Mucosa of gallbladder (tissue), 1 donor: ENCODE data around the gene FXYD6. TPM values are rescaled to one million over a fixed set of nuclear protein-coding genes. Genes with fewer than 3 reads are reported as not detected.
"Not testable (repeated sequence)": the region's sequence is repeated elsewhere in the genome, so short reads cannot be mapped to it uniquely, and the experiment has no call there.

Experiments used
- DNase-seq: peaks from one replicate; pipeline ENCODE4 v3.0.0-alpha.2; 2020; ENCODE audit warnings: low spot score
- total RNA-seq: library from RNA; stranded (reverse); gene quantifications from one replicate; pipeline ENCODE4 v1.2.1, GENCODE V29; 2021
- donor health status: DM: no; HTN: no; CAD: no.

The FXYD6 gene
- 185 TPM for total RNA-seq

DNA sequence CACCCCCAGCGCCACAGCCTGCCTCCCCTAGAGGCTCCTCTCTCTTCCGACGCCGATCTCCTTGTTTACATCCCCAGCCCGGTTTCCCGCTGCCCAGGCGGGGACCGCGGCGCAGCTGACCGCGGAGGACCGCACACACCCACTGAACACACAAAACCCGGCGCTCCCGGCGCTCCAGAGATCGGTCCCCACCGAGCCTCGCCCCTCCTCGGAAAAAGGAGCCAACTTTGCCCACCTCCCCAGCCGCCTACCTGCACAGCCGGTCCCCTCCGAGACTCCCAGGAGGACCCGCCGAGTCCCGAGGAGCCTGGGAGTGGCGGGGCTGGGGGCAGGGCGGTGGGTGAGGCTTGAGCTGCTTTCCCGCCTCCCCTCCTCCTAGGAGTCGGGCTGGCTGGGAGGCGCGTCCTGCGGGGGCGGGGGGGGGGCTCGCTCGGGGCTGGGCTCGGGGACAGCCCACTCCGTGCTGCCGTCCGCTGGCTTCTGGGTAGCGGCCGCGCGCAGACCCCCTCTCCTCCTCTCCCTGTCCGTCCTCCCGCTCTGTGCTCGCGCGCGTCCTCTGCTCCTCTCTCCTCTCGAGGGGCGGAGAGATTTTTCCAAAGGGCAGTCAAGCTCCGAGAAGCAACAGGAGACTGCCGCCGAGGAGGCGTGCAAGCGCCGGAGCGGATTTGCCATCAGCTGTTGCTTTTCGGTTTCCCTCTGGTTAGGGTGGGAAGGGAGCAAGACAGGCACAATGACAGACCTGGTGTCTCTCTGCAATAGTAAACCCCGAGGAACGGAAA, at the start of gene FXYD6:
Gene FXYD6 (minus strand): TSS at position 318 of the 779 bp plus-strand sequence. CDS start 33,882 bp downstream, outside the sequence.
- peak; percentile 54 for DNase-seq

GRCh38 chr11:117926166-117926565, 49.7 kb upstream of the FXYD6 start:
- DNase-seq = not testable (repeated sequence)

- no peak for DNase-seq
Measured at GRCh38 chr11:117925198-117925925, 48.9 kb upstream of the FXYD6 start.

DNA sequence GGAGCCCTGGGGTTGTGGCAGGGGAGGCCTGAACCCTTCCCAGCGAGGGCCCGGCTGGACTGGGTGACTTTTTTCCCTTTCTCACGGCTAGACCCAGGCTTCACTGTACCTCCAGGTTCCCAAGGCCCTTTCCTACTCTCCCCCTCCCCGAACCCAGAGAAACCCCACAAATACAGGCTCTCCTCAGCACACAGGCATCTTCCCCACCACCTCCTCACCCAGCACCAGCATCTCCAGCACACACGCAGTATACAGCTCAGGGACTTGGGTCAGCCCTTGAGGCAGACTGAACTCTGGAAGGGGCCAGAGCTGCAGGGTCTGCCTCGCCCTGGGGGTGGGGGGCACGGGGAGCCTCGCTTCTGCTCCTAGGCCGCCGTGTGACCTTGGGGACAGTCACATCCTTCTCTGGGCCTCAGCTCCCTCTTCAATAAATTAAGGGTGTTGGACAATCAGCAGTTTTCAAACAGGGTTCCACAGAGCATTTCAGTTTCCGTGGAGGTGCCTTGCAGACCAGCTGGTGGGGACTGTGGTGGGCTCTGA, 48.2 kb upstream of the FXYD6 start:
- no peak for DNase-seq

DNA sequence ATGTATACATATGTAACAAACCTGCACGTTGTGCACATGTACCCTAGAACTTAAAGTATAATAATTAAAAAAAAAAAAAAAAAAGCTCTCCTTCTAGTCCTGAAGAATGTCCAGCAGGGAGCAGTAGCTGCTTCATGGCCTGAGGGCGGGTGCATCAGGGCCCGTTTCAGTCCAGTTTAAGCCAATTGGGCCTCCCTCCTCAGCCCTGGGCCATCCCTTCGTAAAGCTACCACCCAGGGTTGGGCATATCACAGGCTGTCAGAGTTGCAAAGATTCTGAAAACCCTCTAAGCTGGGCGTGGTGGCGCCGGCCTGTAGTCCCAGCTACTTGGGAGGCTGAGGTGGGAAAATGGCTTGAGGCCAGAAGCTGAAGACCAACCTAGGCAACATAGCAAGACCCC, 47.3 kb upstream of the FXYD6 start:
- no peak for DNase-seq

DNA sequence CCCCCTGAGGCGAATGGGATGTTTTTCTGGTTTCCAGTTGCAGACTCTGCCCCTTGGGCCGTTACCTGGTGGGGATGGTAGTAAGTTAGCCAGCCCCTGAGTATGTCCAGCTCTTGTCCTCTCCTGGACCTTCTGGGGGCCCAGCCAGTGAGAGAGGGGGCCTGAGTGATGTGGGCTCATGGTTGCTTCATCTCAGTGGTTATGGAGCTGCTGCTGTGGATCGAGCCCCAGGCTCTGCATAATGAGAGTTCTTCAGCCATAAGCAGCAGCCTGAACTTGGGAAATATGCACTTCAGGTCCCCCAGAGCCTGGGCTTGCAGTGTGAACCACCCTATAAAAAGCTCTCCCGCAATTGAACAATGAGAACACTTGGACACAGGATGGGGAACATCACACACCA, 46.8 kb upstream of the FXYD6 start:
- DNase-seq = no peak

GRCh38 chr11:117921893-117922292, 45.4 kb upstream of the FXYD6 start:
- no peak for DNase-seq

DNA sequence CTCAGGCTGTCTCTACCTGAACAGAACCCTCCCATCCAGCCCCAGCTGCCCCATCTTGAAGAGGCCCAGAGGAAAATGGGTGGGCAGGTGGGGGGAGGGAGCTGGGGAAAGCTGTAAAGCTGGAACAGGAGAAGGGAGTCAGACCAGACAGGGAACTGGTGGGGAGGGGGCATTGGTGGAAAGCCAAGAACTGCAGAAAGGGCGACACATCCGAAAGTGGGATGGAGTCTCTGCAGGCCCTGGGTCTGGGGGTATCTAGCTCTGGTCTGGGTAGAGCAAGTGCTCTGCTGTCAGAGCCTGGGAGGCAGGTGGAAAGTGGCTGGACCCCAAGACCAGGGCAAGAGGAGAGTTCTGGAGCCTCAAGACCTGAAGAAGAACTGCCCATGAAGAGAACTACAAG, 45.0 kb upstream of the FXYD6 start:
- no peak for DNase-seq

DNA sequence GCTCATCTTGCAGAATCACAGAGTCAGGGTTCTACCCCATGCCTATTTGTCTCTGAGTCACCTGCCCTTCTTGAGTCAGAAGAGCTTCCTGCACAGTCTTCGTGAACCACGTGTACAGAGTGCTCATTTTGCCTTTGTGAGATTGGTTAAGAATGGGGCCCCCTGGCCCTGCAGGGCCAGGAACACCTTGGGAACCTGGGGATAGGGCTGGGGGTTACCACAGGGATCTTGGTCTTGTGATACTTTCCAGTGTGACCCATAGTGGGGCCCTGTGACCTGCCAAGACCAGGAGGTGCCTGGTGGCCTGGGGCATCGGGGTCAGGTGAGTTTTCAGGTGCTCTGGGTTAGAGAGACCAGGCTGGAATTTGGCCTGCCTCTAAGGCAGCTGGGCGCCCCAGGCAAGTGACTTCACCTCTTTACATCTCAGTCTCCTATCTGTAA, 43.3 kb upstream of the FXYD6 start:
- no peak for DNase-seq

DNA sequence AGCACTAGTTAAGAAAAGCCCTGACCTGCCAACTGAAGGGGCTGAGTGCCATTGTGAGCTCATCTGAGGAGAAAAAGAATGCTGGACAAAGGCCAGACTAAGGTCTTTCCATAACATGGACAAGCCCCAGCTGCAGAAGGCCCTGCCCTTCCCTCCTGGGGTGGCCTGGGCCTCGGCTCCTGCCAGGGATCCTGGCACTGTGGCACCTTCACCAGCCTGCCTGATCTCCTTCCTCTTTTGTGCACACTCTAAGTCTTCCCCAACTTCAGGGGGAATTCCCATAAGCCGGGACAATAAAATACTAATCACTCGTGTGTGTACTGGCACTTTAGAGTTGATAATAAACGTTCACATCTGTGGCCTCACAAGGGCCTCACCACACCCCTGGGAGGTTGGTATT, 42.9 kb upstream of the FXYD6 start:
- no peak for DNase-seq

DNA sequence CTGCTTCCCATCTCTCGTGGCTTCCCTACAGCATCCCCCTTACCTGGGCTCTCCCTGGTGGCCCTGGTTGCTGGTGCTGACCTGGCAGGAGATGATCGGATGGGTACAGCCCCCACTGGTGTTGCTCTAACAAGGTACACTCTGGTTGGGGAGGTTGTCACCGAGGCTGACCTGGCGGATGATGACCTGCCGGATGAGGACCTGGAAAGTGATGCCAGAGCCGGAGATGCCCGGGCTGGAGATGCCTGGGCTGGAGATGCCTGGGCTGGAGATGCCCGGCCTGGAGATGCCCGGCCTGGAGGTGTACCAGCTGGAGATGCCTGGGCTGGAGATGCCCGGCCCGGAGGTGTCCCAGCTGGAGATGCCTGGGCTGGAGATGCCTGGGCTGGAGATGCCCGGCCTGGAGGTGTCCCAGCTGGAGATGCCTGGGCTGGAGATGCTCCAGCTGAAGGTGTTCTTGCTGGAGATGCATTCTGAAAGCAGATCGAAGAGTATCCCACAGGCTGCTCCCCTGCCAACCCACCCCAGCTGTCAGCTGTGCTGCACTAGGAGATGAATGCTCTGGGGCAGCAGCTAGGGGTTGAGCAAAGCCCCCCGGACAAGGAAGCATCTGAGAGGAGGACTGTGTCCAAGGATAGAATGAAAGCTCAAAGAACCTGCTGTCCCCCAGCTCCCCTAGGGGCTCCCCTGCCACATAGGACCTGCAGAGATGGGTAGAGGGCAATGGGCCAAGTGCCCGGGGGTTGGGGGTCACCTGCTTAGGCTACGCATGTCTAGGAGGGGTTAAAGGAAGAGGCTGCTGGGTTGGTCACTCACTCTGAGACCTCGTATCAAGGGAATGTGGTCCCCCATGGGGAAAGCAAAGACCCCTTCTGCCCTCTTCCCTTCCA, 42.2 kb upstream of the FXYD6 start:
- DNase-seq = no peak

GRCh38 chr11:117917591-117918151, 41.2 kb upstream of the FXYD6 start:
- DNase-seq = no peak

DNA sequence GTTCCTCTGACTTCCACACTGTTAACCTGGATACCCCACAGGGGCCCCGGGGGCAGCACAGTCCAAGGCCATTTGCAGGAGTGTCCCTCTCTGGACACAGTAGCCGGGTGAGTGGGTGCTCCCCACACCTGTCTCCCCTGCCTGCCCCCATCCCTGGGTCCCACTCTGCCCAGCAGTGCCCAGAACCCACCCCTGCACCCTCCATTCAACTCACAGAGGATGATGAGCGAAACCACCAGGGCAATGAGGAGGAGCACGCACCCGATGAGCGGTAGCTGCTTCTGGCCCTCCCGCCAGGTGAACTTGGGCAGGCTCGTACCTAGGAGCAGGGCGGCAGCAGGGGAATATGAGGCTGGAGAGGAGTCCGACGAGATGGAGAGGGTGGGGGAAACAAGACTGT, 40.5 kb upstream of the FXYD6 start:
- no peak for DNase-seq

GRCh38 chr11:117915672-117916235, 39.3 kb upstream of the FXYD6 start:
- DNase-seq = no peak

DNA sequence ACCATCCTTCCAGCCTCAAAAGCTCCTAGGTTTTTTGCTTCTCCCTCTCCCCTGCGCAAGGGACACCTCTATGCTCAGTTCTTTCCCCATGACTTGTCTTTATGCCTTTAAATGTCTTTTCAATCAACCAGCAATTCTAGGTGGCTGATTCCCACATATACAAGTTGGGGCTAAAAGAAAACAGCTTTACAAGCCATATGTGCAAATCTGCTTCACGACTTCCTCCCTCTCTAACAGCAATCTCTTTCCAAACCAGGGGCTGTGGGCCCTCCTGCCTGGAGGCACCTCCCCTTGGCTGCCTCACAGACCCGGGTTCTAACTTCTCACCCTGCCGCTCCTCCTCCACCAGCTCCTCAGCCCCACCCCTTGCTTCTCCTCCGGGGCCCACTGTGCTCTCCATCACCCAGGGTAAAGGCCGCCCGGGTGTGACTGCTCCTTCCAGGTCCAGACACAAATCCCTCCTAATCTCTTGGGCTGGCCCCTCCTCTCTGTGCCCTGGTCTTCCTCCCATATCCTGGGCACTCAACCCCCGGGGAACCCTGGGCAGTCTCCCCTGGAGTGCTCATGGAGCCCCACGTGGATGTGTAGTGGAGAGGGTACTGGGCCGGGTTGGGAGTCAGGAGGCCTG, 38.6 kb upstream of the FXYD6 start:
- DNase-seq = no peak

- DNase-seq = no peak
Measured at GRCh38 chr11:117914398-117914761, 37.9 kb upstream of the FXYD6 start.

- no peak for DNase-seq
Measured at GRCh38 chr11:117913736-117914397, 37.4 kb upstream of the FXYD6 start.

GRCh38 chr11:117912497-117912896, 36.0 kb upstream of the FXYD6 start:
- no peak for DNase-seq

- no peak for DNase-seq
Measured at GRCh38 chr11:117911694-117912093, 35.2 kb upstream of the FXYD6 start.

- DNase-seq = no peak
Measured at GRCh38 chr11:117910941-117911655, 34.6 kb upstream of the FXYD6 start.
